ENCODE data around the gene PLEKHG5. TPM values are rescaled to one million over a fixed set of nuclear protein-coding genes. Genes with fewer than 3 reads are reported as not detected.

PLEKHG5 gene
- total RNA-seq, 6 experiments from 2014 or later, result 0.70 to 2.3 (median 1.5) TPM

DNA sequence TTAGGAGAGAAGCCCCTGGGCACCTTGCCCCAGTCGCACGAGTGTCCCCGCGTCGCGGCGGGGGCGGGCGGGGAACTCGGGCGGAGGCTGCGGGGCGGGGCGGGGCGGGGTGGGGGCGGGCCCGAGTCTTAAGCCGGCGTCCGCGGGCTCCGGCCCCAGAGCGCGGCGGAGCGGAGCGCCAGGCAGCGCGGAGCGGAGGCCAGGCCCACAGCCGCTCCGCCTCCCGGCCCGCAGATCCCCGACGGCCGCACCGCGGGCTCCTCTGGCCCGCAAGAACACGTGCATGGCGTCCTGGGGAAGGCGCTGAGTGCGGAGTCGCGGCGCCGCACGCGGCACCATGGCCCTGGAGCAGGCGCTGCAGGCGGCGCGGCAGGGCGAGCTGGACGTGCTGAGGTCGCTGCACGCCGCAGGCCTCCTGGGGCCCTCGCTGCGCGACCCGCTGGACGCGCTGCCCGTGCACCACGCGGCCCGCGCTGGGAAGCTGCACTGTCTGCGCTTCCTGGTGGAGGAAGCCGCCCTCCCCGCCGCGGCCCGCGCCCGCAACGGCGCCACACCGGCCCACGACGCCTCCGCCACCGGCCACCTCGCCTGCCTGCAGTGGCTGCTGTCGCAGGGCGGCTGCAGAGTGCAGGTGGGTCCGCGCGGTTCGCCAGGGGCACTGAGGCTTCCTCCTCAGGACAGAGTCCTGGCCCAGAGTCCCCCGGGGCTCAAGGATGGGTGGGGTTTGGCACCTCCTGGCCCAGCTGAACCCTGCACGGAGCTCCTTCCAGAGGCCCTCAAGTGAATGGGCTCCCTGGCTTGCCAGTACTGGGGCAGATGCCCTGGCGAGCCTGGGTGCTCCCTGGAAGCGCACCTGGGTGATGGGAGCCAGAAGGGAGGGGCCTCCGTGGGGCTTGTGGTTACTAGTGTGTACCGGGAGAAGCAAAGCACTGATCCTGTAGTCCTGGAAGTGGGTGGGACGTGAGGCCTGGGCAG is 66.6 kb downstream of the PLEKHG5 start, which contains the start of gene ESPN:
Gene ESPN (plus strand): TSS at position 158 of the 975 bp plus-strand sequence. CDS start 180 bp downstream, at position 338.
- no peak for DNase-seq
- intact Hi-C loops (cut with DNase I), result loop anchor here in 1 of 2 donors (10.0 kb wide), 1 partner anchor 180 kb away; the partner anchor contains the start of gene HES3
- no peak for TF ChIP-seq POLR2A (IDR thresholded peaks at IDR 0.05)
- TF ChIP-seq, protein P1, sequence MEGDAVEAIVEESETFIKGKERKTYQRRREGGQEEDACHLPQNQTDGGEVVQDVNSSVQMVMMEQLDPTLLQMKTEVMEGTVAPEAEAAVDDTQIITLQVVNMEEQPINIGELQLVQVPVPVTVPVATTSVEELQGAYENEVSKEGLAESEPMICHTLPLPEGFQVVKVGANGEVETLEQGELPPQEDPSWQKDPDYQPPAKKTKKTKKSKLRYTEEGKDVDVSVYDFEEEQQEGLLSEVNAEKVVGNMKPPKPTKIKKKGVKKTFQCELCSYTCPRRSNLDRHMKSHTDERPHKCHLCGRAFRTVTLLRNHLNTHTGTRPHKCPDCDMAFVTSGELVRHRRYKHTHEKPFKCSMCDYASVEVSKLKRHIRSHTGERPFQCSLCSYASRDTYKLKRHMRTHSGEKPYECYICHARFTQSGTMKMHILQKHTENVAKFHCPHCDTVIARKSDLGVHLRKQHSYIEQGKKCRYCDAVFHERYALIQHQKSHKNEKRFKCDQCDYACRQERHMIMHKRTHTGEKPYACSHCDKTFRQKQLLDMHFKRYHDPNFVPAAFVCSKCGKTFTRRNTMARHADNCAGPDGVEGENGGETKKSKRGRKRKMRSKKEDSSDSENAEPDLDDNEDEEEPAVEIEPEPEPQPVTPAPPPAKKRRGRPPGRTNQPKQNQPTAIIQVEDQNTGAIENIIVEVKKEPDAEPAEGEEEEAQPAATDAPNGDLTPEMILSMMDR (IDR thresholded peaks at IDR 0.05), result no peak
- no peak within 1 kb of the TSS for H3K27ac ChIP-seq
- WGBS (ENCODE audit: insufficient coverage, low coverage, low lambda C conversion rate, missing lambda C conversion rate), result 42% methylated on average over 3 of the region's 99 CpGs
- H3K36me3 ChIP-seq, result no peaks in the 10 kb centered on the region
- peaks cover 3 to 31% of the 10 kb centered on the region in 2 donors for H3K27me3 ChIP-seq
- no peaks in the 10 kb centered on the region for H3K9me3 ChIP-seq
- H3K4me3 ChIP-seq, result no peak within 1 kb of the TSS
- peak; percentile 31 to 58 (median 46) for ATAC-seq
- peaks cover 0 to 16% (median 0%) of the 10 kb centered on the region in 4 donors for H3K4me1 ChIP-seq

DNA sequence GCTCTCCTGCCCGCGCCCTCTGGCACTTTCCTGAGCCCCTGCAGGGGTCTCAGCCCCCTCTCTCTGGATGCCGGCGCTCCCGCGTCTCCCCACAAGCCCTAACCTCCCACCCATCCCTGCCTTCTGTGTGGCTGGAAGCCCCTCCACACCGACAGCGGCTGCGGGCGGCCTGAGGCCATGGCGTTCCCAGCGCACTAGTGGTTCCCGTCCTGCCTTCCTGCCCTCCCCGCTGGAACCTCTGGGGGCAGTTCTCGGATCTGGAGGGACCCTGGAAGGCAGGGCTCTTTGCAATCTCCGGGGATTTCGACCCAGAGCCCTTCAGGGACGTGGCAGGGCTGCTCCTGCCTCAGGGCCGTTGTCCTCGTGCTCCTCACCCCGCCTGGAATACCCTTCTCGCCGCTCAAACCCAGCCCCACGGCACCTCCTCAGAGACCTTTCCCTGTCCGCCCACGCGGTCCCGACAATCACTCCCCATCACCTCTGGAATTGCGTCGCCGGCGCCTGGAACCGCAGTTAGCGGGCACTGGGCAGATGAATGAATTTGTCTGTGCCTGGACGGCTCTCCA is 67.4 kb downstream of the PLEKHG5 start:
- Histone ChIP-seq H3K9me3 (no peaks in the 10 kb centered on the region), H3K4me1 (peaks cover 0 to 24% (median 0%) of the 10 kb centered on the region in 4 donors), H3K27me3 (peaks cover 3 to 36% of the 10 kb centered on the region in 2 donors), H3K4me3 (no peak overlapping the region), H3K27ac (no peak overlapping the region), H3K36me3 (no peaks in the 10 kb centered on the region)
- DNase-seq (no peak), ATAC-seq (peak in 1 of 4 donors; percentile 4)
- 0% methylated on average over 12 of the region's 35 CpGs for WGBS (ENCODE audit: insufficient coverage, low coverage, low lambda C conversion rate, missing lambda C conversion rate)
- TF ChIP-seq, protein P1 (IDR thresholded peaks at IDR 0.05), result peak in 1 of 4 donors; percentile 3
- TF ChIP-seq POLR2A (IDR thresholded peaks at IDR 0.05), result no peak
- intact Hi-C loops (cut with DNase I), result loop anchor here in 1 of 2 donors (10.0 kb wide), 1 partner anchor 179 kb away; the partner anchor contains the start of gene HES3

DNA sequence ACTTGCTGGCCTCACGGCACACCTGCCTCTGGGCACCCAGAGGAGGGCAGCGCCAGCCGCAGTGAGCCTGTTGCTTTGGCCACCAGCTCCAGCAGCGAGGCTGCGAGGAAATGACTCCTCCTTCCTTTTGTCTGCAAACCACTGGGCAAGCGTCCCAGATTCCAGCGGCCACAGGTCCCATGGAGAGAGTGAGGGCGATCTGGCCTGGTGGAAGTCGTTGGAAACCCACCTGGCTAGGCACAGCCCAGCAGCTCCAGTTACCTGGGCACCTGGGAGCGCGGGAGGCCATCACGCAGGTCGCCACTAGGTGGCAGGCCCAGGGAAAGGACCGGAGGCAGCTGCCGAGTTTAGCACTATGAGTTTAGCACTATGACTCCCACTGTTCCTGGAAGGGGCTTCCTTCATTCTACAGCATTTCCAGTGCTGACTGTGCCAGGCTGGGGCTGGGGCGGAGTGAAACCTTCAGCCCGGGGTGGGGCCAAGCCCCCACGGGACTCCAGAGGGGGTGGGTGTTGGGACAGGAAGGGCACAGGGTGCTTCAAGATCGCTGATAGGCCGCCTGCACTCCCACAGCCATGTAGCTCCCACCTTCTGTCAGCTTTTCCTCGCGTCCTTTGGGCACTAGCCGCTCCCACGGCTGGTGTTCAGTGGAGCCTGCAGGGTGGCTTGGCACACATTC is 68.0 kb downstream of the PLEKHG5 start:
- 0% methylated on average over 2 of the region's 24 CpGs for WGBS (ENCODE audit: insufficient coverage, low coverage, low lambda C conversion rate, missing lambda C conversion rate)
- Histone ChIP-seq H3K27me3 (peaks cover 3 to 36% of the 10 kb centered on the region in 2 donors), H3K36me3 (no peaks in the 10 kb centered on the region), H3K4me1 (peaks cover 0 to 30% (median 0%) of the 10 kb centered on the region in 4 donors), H3K27ac (no peak overlapping the region), H3K4me3 (no peak overlapping the region), H3K9me3 (no peaks in the 10 kb centered on the region)
- DNase-seq (peak in 2 of 3 donors; percentile 67 to 75), ATAC-seq (peak; percentile 69 to 79 (median 78))
- no peak for TF ChIP-seq POLR2A (IDR thresholded peaks at IDR 0.05)
- TF ChIP-seq, protein P1 (IDR thresholded peaks at IDR 0.05), result peak; percentile 62 to 82 (median 74)
- intact Hi-C loops (cut with DNase I), result loop anchor here in 1 of 2 donors (10.0 kb wide), 1 partner anchor 179 kb away; the partner anchor contains the start of gene HES3

DNA sequence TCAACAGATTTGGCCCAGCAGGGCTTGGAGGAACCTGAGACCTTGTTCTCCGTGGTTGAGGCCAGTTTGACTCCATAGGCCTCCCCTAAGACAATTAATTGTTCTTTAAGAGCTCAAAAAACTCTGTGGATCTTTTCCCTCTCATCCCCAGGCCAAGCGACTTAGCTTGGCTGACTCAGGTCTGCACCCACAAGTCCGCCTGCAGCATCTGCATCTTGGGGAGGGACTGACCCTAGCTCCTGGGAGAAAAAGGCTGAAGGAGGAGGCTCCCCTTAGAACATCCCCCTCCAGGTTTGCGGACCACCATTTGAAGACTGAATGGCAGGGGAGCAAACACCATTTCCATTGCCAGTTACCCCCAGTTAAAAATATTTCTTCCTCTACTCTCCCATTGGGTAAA is 70.2 kb downstream of the PLEKHG5 start:
- Histone ChIP-seq H3K9me3 (no peaks in the 10 kb centered on the region), H3K4me3 (no peak overlapping the region), H3K27me3 (peaks cover 3 to 36% of the 10 kb centered on the region in 2 donors), H3K27ac (no peak overlapping the region), H3K36me3 (no peaks in the 10 kb centered on the region), H3K4me1 (peaks cover 0 to 36% (median 0%) of the 10 kb centered on the region in 4 donors)
- TF ChIP-seq POLR2A (IDR thresholded peaks at IDR 0.05), result no peak
- TF ChIP-seq, protein P1 (IDR thresholded peaks at IDR 0.05), result no peak
- intact Hi-C loops (cut with DNase I), result loop anchor here in 1 of 2 donors (10.0 kb wide), 1 partner anchor 176 kb away; the partner anchor contains the start of gene HES3
- DNase-seq, result no peak
- 80% methylated on average over 1 of the region's 4 CpGs for WGBS (ENCODE audit: insufficient coverage, low coverage, low lambda C conversion rate, missing lambda C conversion rate)
- ATAC-seq, result no peak

All from right lobe of liver (tissue), 6 donors.